Mononuclear cell (primary cell): ENCODE data around the gene PAFAH1B1. TPM values are rescaled to one million over a fixed set of nuclear protein-coding genes. Genes with fewer than 3 reads are reported as not detected.

Source experiments
- H3K27me3 ChIP-seq: 2 replicates; pipeline ENCODE4 v1.6.0; 2011; ENCODE audit warnings: low read length, control low read depth; ENCODE audit not compliant: insufficient read depth
- H3K4me1 ChIP-seq: 2 replicates; pipeline ENCODE4 v1.5.1; 2011; ENCODE audit warnings: mild to moderate bottlenecking, low read length, control low read depth; ENCODE audit not compliant: insufficient read depth
- H3K4me3 ChIP-seq: 2 replicates; pipeline ENCODE4 v1.5.1; 2011; ENCODE audit warnings: mild to moderate bottlenecking, low read length, moderate library complexity
- H3K9me3 ChIP-seq: 2 replicates; pipeline ENCODE4 v1.5.1; 2011; ENCODE audit warnings: low read depth, mild to moderate bottlenecking, control low read depth, low read length
- total RNA-seq: library from RNA; depleted of rRNA; stranded (reverse); fragments of >200 nt; gene quantifications from one replicate; pipeline ENCODE4 v1.2.3, GENCODE V29; 2012

PAFAH1B1 gene
- total RNA-seq, 1 donor = 106 TPM

- H3K4me3 ChIP-seq = no peak overlapping the region
- H3K9me3 ChIP-seq = no peaks in the 10 kb centered on the region
- H3K4me1 ChIP-seq = peaks cover 11% of the 10 kb centered on the region
- peaks cover 11% of the 10 kb centered on the region for H3K27me3 ChIP-seq
Measured at GRCh38 chr17:2723505-2723996, 130.1 kb downstream of the PAFAH1B1 start.

GRCh38 chr17:2723997-2724783, 130.7 kb downstream of the PAFAH1B1 start:
- Histone ChIP-seq H3K27me3 (peaks cover 11% of the 10 kb centered on the region), H3K4me3 (no peak overlapping the region), H3K4me1 (peaks cover 11% of the 10 kb centered on the region), H3K9me3 (no peaks in the 10 kb centered on the region)

GRCh38 chr17:2724784-2725164, 131.3 kb downstream of the PAFAH1B1 start:
- peaks cover 11% of the 10 kb centered on the region for H3K27me3 ChIP-seq
- no peaks in the 10 kb centered on the region for H3K9me3 ChIP-seq
- peaks cover 11% of the 10 kb centered on the region for H3K4me1 ChIP-seq
- no peak overlapping the region for H3K4me3 ChIP-seq

GRCh38 chr17:2730764-2731353, 137.4 kb downstream of the PAFAH1B1 start:
- H3K4me1 ChIP-seq = no peaks in the 10 kb centered on the region
- H3K4me3 ChIP-seq = no peak overlapping the region
- peaks cover 1% of the 10 kb centered on the region for H3K27me3 ChIP-seq
- no peaks in the 10 kb centered on the region for H3K9me3 ChIP-seq

GRCh38 chr17:2731807-2732206, 138.4 kb downstream of the PAFAH1B1 start:
- no peaks in the 10 kb centered on the region for H3K27me3 ChIP-seq
- H3K4me3 ChIP-seq = no peak overlapping the region
- no peaks in the 10 kb centered on the region for H3K9me3 ChIP-seq
- H3K4me1 ChIP-seq = no peaks in the 10 kb centered on the region

GRCh38 chr17:2734939-2735338, 141.5 kb downstream of the PAFAH1B1 start:
- no peak overlapping the region for H3K4me3 ChIP-seq
- H3K9me3 ChIP-seq = no peaks in the 10 kb centered on the region
- no peaks in the 10 kb centered on the region for H3K4me1 ChIP-seq

More at GRCh38 chr17:2734939-2735338, 141.5 kb downstream of the PAFAH1B1 start:
- H3K27me3 ChIP-seq = no peaks in the 10 kb centered on the region

Other genes with a start within 250 kb of the PAFAH1B1 start
- gene MNT, start 192.6 kb upstream of the PAFAH1B1 start, total RNA-seq = 18.1 TPM
- gene METTL16, start 81.8 kb upstream of the PAFAH1B1 start, total RNA-seq = 50.3 TPM
- 27.8 TPM for gene CLUH, start 118.1 kb downstream of the PAFAH1B1 start, total RNA-seq
- not detected for gene CCDC92B, start 156.0 kb downstream of the PAFAH1B1 start, total RNA-seq
- gene RAP1GAP2, start 202.8 kb downstream of the PAFAH1B1 start, total RNA-seq = 29.3 TPM